HUES64 (cell line): Measurements from ENCODE around the gene RBM38.

ENCODE experiments used
- H3K27ac ChIP-seq: 2 replicates; pipeline ENCODE4 v1.7.0; 2013; ENCODE audit warnings: low read depth, low read length, inconsistent platforms
- H3K27me3 ChIP-seq: 2 replicates; pipeline ENCODE4 v1.6.1; 2013; ENCODE audit warnings: mild to moderate bottlenecking, low read length; ENCODE audit not compliant: insufficient read depth
- H3K36me3 ChIP-seq: 2 replicates; pipeline ENCODE4 v1.6.1; 2013; ENCODE audit warnings: mild to moderate bottlenecking, low read length; ENCODE audit not compliant: insufficient read depth
- H3K4me1 ChIP-seq: 2 replicates; pipeline ENCODE4 v1.6.1; 2013; ENCODE audit warnings: mild to moderate bottlenecking, low read length, moderate library complexity; ENCODE audit not compliant: insufficient read depth
- H3K4me3 ChIP-seq: 2 replicates; pipeline ENCODE4 v1.5.1; 2013; ENCODE audit warnings: mild to moderate bottlenecking, low read length, moderate library complexity
- H3K9ac ChIP-seq: 2 replicates; pipeline ENCODE4 v1.6.1; 2013; ENCODE audit warnings: mild to moderate bottlenecking, low read depth, low read length
- H3K9me3 ChIP-seq: 2 replicates; pipeline ENCODE4 v1.6.1; 2013; ENCODE audit warnings: low read depth, low read length; ENCODE audit not compliant: insufficient read depth
- WGBS: fragments of 150-250, 120-280 bp; methylation state at CpG from one replicate; pipeline ENCODE4 v1.1.7; 2013; ENCODE audit warnings: missing lambda C conversion rate; 5-methylcytosine and 5-hydroxymethylcytosine counted together

Gene RBM38

GRCh38 chr20:57375652-57376230, 15.5 kb upstream of the RBM38 start:
- 93% methylated on average over 10 of the region's 10 CpGs for WGBS
- no peaks in the 10 kb centered on the region for H3K27me3 ChIP-seq
- no peak overlapping the region for H3K4me3 ChIP-seq
- no peaks in the 10 kb centered on the region for H3K9me3 ChIP-seq
- H3K9ac ChIP-seq = no peak overlapping the region
- no peak overlapping the region for H3K27ac ChIP-seq
- H3K36me3 ChIP-seq = peaks cover 58% of the 10 kb centered on the region
- no peaks in the 10 kb centered on the region for H3K4me1 ChIP-seq

DNA sequence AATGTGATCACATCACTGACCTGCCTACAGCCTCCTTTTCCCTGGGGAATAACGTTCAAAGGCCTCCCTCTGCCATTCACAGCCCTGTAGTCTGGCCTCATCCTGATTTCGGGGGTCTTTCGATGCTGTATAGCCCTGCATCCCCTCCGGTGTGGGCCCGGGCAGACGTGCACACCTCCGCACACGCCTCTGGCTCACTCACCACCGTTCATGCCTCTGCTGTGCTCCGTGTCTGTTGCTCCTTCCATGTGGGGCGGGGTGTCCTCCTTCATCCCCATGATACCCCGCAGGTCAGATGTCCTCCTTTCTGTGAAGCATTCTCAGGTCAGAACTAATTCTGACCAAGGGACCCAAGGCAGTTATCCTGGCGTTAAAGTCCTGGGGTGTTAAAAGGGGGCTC, 13.8 kb upstream of the RBM38 start:
- 90% methylated on average over 13 of the region's 13 CpGs for WGBS
- H3K9me3 ChIP-seq = no peaks in the 10 kb centered on the region
- H3K4me1 ChIP-seq = no peaks in the 10 kb centered on the region
- no peak overlapping the region for H3K9ac ChIP-seq
- H3K36me3 ChIP-seq = peaks cover 58% of the 10 kb centered on the region
- no peaks in the 10 kb centered on the region for H3K27me3 ChIP-seq
- no peak overlapping the region for H3K27ac ChIP-seq
- H3K4me3 ChIP-seq = no peak overlapping the region

DNA sequence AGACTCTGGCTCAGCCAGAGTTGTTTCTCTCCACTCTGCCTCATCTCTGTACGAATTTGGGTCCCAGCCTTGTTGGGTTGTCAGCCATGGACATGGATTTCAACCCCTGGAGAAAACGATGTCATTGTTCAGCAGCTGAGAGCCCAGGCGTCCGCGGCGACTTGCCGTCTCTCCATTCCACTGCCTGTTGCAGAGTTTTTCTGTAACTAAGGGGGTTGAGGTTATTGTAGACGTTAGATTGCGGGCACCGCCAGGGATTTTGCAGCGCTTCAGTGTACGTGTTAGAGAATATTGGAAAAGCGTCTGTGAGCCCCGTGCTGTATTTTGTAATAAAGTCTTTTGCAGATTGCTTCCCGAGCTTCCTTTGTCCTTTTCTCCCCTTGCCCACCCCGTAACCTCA, 13.1 kb upstream of the RBM38 start:
- Histone ChIP-seq H3K9me3 (no peaks in the 10 kb centered on the region), H3K4me3 (no peak overlapping the region), H3K4me1 (no peaks in the 10 kb centered on the region), H3K36me3 (peaks cover 58% of the 10 kb centered on the region), H3K9ac (no peak overlapping the region), H3K27me3 (no peaks in the 10 kb centered on the region), H3K27ac (no peak overlapping the region)
- WGBS = 93% methylated on average over 16 of the region's 16 CpGs

GRCh38 chr20:57378646-57379262, 12.4 kb upstream of the RBM38 start:
- no peaks in the 10 kb centered on the region for H3K4me1 ChIP-seq
- peaks cover 58% of the 10 kb centered on the region for H3K36me3 ChIP-seq
- 94% methylated on average over 3 of the region's 4 CpGs for WGBS

GRCh38 chr20:57379263-57379647, 11.9 kb upstream of the RBM38 start:
- WGBS = 92% methylated on average over 5 of the region's 5 CpGs

More at GRCh38 chr20:57378646-57379262, 12.4 kb upstream of the RBM38 start:
- H3K9ac ChIP-seq = no peak overlapping the region
- no peak overlapping the region for H3K4me3 ChIP-seq
- no peak overlapping the region for H3K27ac ChIP-seq
- H3K27me3 ChIP-seq = no peaks in the 10 kb centered on the region
- H3K9me3 ChIP-seq = no peaks in the 10 kb centered on the region

DNA sequence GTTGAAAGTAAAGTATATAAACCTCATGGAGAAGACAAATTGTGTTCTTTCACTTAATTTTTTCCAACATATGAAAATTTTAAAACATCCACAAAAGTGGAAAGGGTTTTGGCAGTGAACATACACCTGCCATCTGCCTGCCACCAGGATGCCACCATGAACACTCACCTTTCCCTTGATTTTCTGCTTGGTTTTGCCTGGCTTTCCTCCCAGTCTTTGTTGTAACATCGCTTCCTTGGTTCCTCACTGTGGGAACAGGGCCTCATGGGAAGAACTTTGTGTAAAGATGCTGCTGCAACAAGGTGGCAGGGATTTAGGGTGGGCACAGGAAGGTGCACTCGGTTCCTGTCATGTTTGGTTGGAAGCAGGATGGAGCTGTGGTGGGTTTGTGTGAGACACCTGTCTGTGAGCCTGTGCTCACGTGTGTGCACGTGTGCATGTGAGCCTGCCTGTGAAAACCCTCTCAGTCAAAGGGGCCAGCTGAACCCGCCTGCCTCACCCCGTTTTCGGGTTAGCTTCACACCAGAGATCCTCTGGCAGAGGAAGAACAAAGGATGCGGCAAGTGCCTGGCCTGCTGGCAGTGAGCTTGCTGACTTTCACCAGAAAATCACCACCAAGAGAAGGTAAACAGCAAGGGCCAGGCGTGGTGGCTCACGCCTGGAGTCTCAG, 11.0 kb upstream of the RBM38 start:
- no peaks in the 10 kb centered on the region for H3K9me3 ChIP-seq
- 92% methylated on average over 10 of the region's 10 CpGs for WGBS

More at GRCh38 chr20:57379263-57379647, 11.9 kb upstream of the RBM38 start:
- Histone ChIP-seq H3K4me1 (no peaks in the 10 kb centered on the region), H3K4me3 (no peak overlapping the region), H3K27ac (no peak overlapping the region), H3K27me3 (no peaks in the 10 kb centered on the region), H3K36me3 (peaks cover 55% of the 10 kb centered on the region), H3K9ac (no peak overlapping the region), H3K9me3 (no peaks in the 10 kb centered on the region)

DNA sequence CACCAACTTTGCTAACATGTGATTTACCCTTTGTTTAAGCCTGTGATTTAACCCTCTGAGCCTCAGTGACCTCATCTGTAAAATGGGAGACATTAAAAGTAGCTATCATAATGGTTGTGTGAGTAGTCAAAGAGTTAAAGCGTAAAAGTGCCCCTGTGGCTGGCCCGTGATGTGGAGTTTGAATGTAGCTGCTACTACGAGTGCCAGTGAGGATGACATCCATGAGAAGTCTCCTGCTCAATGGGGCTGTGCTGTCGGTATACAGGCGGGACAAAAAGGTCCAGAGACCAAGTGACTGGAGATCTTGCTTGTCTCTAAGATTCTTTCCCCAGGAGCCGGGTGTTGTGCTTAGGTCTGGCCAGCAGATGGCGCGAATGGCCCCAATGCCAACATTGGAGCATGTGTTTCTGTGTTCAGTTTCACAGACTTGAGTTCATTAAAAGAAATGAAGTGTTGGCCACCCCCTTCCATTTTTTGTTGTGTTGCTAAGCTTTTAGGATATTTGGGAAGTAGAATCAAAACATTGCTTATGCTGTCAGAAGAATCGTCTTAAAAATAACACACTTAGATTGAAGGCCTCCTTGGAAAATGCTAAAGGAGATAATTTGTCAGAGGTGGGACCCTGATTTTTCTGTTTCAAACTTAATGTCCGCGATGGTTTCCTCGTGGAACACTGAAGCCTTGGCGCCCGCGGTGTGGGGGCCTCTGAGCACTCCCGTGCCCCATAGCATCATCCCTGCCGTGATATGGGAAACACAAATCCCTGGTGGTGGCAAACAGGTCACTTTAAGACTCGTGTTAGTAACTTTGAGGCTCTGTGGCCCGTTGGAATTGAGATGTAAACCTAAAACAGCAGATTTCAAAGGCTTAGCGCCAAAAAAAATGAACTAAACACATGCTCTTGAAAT, 9.3 kb upstream of the RBM38 start:
- H3K36me3 ChIP-seq = peaks cover 29% of the 10 kb centered on the region
- WGBS = 65% methylated on average over 20 of the region's 20 CpGs
- H3K27me3 ChIP-seq = no peaks in the 10 kb centered on the region
- H3K4me1 ChIP-seq = no peaks in the 10 kb centered on the region
- H3K27ac ChIP-seq = no peak overlapping the region
- no peaks in the 10 kb centered on the region for H3K9me3 ChIP-seq
- no peak overlapping the region for H3K9ac ChIP-seq
- no peak overlapping the region for H3K4me3 ChIP-seq

More for the DNA sequence above, 11.0 kb upstream of the RBM38 start:
- Histone ChIP-seq H3K4me3 (no peak overlapping the region), H3K36me3 (peaks cover 46% of the 10 kb centered on the region), H3K27ac (no peak overlapping the region), H3K27me3 (no peaks in the 10 kb centered on the region), H3K4me1 (no peaks in the 10 kb centered on the region), H3K9ac (no peak overlapping the region)

- Histone ChIP-seq H3K9me3 (no peaks in the 10 kb centered on the region), H3K9ac (no peak overlapping the region), H3K4me1 (no peaks in the 10 kb centered on the region), H3K36me3 (peaks cover 23% of the 10 kb centered on the region), H3K4me3 (no peak overlapping the region), H3K27me3 (no peaks in the 10 kb centered on the region), H3K27ac (no peak overlapping the region)
- 93% methylated on average over 5 of the region's 5 CpGs for WGBS
These were observed 8.7 kb upstream of the RBM38 start for GRCh38 chr20:57382516-57382915.

DNA sequence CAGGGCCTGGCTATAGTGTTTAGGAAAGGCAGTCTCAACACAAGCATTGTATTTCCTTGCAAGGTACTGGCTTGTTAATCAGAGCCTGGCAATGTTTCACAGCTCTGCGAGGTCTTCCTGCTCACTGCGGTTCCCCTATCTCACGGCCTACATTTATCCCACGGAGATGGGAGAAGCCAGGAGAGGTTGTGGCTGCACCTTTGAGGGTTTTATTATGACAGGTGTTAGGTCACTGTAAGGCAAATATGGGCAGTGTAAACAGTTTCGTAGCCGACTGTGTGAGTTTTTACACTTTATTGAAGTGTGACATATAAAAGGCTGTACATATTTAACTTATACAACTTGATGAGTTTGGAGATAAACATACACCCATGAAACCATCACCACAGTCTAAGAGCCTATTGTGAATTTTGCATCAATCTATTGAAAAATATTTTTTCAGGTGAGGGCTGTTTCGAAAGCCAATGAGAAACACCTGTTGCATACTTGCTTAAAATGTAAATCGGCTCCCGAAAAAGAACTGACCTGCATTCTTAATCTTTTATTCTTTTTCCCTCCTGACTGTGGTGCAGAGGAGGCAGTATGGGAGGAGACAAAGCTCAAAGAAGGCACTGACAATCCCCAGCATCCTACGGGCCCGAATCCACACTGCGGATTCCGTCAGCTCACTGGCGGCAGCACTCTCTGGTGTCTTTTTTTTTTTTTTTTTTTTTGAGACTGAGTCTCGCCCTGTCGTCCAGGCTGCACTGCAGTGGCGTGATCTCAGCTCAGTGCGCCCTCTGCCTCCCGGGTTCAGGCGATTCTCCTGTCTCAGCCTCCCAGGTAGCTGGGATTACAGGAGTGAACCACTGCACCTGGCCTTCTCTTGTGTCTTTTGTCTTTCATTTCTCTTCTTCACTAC, 7.5 kb upstream of the RBM38 start:
- Histone ChIP-seq H3K27ac (no peak overlapping the region), H3K9me3 (no peaks in the 10 kb centered on the region), H3K27me3 (no peaks in the 10 kb centered on the region), H3K9ac (no peak overlapping the region), H3K36me3 (peaks cover 11% of the 10 kb centered on the region), H3K4me1 (no peaks in the 10 kb centered on the region), H3K4me3 (no peak overlapping the region)
- WGBS = 91% methylated on average over 20 of the region's 20 CpGs

DNA sequence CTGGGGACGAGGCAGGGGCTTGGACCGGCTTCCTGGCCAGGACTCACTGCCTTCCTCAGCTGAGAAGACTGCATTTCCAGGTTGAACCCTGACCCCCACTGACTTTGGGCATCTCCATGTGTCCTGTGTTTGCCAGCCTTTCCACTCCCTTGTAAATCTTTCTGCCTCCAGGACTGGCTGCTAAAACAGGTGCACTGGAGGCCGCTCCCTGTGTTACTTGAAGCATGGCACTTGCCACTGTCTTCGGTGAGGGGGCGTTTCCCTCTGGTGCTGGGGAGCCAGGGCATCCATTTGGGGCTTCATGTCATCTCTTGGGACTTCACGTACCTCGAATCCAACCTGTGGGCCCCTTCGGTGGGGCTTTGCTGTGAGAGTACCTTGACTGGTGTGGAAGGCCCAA, 6.7 kb upstream of the RBM38 start:
- Histone ChIP-seq H3K27ac (no peak overlapping the region), H3K4me1 (peaks cover under 1% of the 10 kb centered on the region; the same call in 1 of the 2 replicates), H3K9me3 (no peaks in the 10 kb centered on the region), H3K27me3 (no peaks in the 10 kb centered on the region), H3K36me3 (peaks cover 4% of the 10 kb centered on the region; the same call in 1 of the 2 replicates), H3K4me3 (no peak overlapping the region), H3K9ac (no peak overlapping the region)
- 91% methylated on average over 8 of the region's 8 CpGs for WGBS
